GM18907 (cell line): ENCODE data around the gene EHD1.

Experiments used
- ATAC-seq: cut with Tn5 transposase; IDR thresholded peaks from one replicate; pipeline ENCODE4 v1.9.1; 2021; ENCODE audit warnings: mild to moderate bottlenecking, moderate library complexity; ENCODE audit not compliant: unreplicated experiment

Gene EHD1

GRCh38 chr11:64910451-64911093 is 32.2 kb upstream of the EHD1 start:
- no peak for ATAC-seq

- no peak for ATAC-seq
These were observed 31.4 kb upstream of the EHD1 start for GRCh38 chr11:64909653-64910343.

- no peak for ATAC-seq
These were observed 30.3 kb upstream of the EHD1 start for GRCh38 chr11:64908766-64909165.

GRCh38 chr11:64906314-64906635 is 27.9 kb upstream of the EHD1 start:
- no peak for ATAC-seq

- ATAC-seq, result no peak
These were observed 27.3 kb upstream of the EHD1 start for GRCh38 chr11:64905516-64906313.

GRCh38 chr11:64903291-64903833 is 24.9 kb upstream of the EHD1 start:
- no peak for ATAC-seq

- ATAC-seq, result no peak
These were observed 23.9 kb upstream of the EHD1 start for GRCh38 chr11:64902102-64902900.

GRCh38 chr11:64900774-64901173 is 22.4 kb upstream of the EHD1 start:
- no peak for ATAC-seq

GRCh38 chr11:64900263-64900678 is 21.9 kb upstream of the EHD1 start:
- no peak for ATAC-seq

- no peak for ATAC-seq
These were observed 20.1 kb upstream of the EHD1 start for GRCh38 chr11:64898541-64898940.

- no peak for ATAC-seq
These were observed 19.6 kb upstream of the EHD1 start for GRCh38 chr11:64898076-64898445.

GRCh38 chr11:64897381-64898075 is 19.1 kb upstream of the EHD1 start:
- no peak for ATAC-seq

GRCh38 chr11:64896448-64897022 is 18.1 kb upstream of the EHD1 start:
- ATAC-seq, result no peak

- ATAC-seq, result no peak
These were observed 16.5 kb upstream of the EHD1 start for GRCh38 chr11:64894812-64895452.

GRCh38 chr11:64894070-64894811 is 15.8 kb upstream of the EHD1 start:
- ATAC-seq, result no peak

GRCh38 chr11:64893194-64894069 is 15.0 kb upstream of the EHD1 start:
- no peak for ATAC-seq

GRCh38 chr11:64892838-64893193 is 14.4 kb upstream of the EHD1 start:
- no peak for ATAC-seq

GRCh38 chr11:64892411-64892831 is 14.0 kb upstream of the EHD1 start:
- ATAC-seq, result no peak
